Smooth muscle cell of bladder (primary cell): ENCODE data around the gene RPAP2. TPM values are rescaled to one million over a fixed set of nuclear protein-coding genes. Genes with fewer than 3 reads are reported as not detected.

Experiments
- total RNA-seq: library from RNA; depleted of rRNA; stranded (reverse); fragments of >200 nt; gene quantifications from 2 replicates; pipeline ENCODE4 v1.2.3, GENCODE V29; 2014

RPAP2 gene
- 5.1 and 10.2 TPM in 2 replicates for total RNA-seq

DNA sequence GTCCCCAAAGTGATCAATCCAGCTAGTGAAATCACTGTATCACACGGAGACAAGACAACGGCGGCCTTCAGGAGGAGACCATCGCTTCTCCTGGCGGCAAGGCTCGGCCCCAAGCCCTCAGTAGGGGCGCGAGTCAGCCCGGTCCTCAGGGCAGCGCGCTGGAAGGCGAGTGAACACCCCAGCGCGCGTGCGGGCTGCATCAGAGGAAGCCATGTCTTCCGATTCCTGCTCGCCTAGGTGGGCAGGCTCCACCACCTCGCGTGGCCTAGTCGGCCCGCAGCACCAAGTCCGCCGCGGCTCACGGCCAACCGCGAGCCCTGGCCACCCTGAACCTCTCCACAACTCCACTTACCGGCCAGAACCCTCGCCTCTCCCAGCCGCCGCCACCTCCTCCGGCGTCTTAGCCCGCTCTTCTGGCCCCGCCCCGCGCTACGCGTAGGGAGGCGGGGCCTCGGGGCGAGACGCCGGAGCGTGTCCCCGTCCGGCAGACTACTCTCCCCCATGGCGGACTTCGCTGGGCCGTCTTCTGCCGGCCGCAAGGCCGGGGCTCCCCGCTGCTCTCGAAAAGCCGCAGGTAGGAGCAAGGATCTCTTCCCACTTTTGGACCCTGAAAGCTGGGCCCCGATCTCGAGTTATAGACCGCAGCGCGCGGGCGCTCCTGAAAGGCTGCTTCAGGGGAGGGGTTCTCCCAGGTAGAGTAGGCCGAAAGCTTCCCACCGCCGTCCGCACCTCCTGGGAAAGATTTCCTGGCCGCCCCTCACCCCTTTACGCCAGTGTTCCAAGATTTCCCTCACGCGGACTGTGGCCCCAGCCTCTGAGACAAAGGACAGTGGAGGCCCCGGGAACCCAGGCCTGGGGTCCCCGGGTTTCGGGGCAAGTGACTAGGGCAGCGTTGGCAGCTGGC is at the start of gene RPAP2, which contains the start of gene GLMN:
Gene RPAP2 (plus strand): TSS at position 487 of the 904 bp plus-strand sequence. CDS start 15 bp downstream, at position 502.
Gene GLMN (minus strand): TSS at position 415 of the 904 bp plus-strand sequence. CDS start 988 bp downstream, outside the sequence.

Other genes starting within 250 kb of the RPAP2 start
- 0.09 TPM in 1 of 2 replicates, not detected in the other for gene SETSIP, start 223.6 kb upstream of the RPAP2 start, total RNA-seq
- 5.4 and 6.8 TPM in 2 replicates for gene BTBD8, start 218.7 kb upstream of the RPAP2 start, total RNA-seq
- gene C1orf146, start 81.1 kb upstream of the RPAP2 start, total RNA-seq, result not detected in 2 replicates
- 7.7 and 8.0 TPM in 2 replicates for gene GLMN, start 72 bp upstream of the RPAP2 start, total RNA-seq
- under 0.01 and 0.09 TPM in 2 replicates for gene GFI1, start 187.9 kb downstream of the RPAP2 start, total RNA-seq